ENCODE measurements around the gene BICDL2. TPM values are rescaled to one million over a fixed set of nuclear protein-coding genes. Genes with fewer than 3 reads are reported as not detected.

BICDL2 gene
- total and polyA plus RNA-seq, 8 donors: 18.4 to 693 (median 47.2) TPM

DNA sequence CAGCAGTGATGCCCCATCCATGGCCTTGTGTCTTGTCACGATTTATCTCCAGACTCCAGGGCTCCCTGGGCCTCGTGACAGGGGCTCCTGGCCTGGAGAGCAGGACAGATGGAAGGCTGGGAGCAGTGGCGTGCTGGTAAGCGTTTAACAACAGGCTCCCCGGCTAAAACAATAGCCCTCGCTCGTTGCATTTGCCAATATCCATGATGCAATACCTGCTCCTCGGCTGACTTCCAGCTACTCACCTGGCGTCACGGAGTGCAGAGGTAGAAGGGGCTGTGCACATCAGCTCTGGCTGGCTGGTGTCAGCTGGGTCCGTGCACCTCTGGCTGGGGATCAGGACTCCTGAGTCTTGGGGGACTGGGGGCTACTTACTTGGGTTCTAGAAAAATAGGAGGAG is 1.5 kb upstream of the BICDL2 start:
- Histone ChIP-seq H3K9me3 (no peaks in the 10 kb centered on the region), H3K4me1 (peaks cover 4 to 33% (median 28%) of the 10 kb centered on the region in 4 donors), H3K27ac (peak overlapping the region in 4 of 5 donors; percentile 10 to 59 (median 30)), H3K4me3 (no peak overlapping the region), H3K27me3 (peaks cover 7 to 98% (median 65%) of the 10 kb centered on the region in 3 donors), H3K36me3 (no peaks in the 10 kb centered on the region)
- TF ChIP-seq CTCF (IDR thresholded peaks at IDR 0.05): no peak
- no peak for TF ChIP-seq EP300 (IDR thresholded peaks at IDR 0.05)
- no peak for TF ChIP-seq POLR2AphosphoS5 (IDR thresholded peaks at IDR 0.05)
- no peak for TF ChIP-seq POLR2A (IDR thresholded peaks at IDR 0.05)
- 13 to 35% (median 23%) methylated on average over 3 to 11 of the region's 11 CpGs for WGBS, 5 donors
- intact Hi-C loops (cut with DNase I; ENCODE audit: low total_unique reads): no loop called here
- DNase-seq: peak; percentile 66 to 88

GRCh38 chr16:3035972-3036725 is 595 bp downstream of the BICDL2 start:
- WGBS, 5 donors: 0 to 3% (median 2%) methylated on average over 11 to 40 of the region's 40 CpGs
- no peaks in the 10 kb centered on the region for H3K36me3 ChIP-seq
- peak; percentile 75 to 79 for DNase-seq
- peaks cover 7 to 100% (median 63%) of the 10 kb centered on the region in 3 donors for H3K27me3 ChIP-seq
- H3K4me3 ChIP-seq: peak overlapping the region; percentile 45 to 56 (median 51)
- H3K27ac ChIP-seq: peak overlapping the region; percentile 84 to 89 (median 85)
- intact Hi-C loops (cut with DNase I; ENCODE audit: low total_unique reads): no loop called here
- TF ChIP-seq EP300 (IDR thresholded peaks at IDR 0.05): no peak
- no peak for TF ChIP-seq CTCF (IDR thresholded peaks at IDR 0.05)
- no peak for TF ChIP-seq POLR2A (IDR thresholded peaks at IDR 0.05)
- peak in 2 of 3 donors; percentile 28 to 43 for TF ChIP-seq POLR2AphosphoS5 (IDR thresholded peaks at IDR 0.05)
- H3K9me3 ChIP-seq: no peaks in the 10 kb centered on the region
- H3K4me1 ChIP-seq: peaks cover 4 to 38% (median 34%) of the 10 kb centered on the region in 4 donors

GRCh38 chr16:3035289-3035971 is 1.3 kb downstream of the BICDL2 start:
- no peak for DNase-seq
- peaks cover 8 to 100% (median 66%) of the 10 kb centered on the region in 3 donors for H3K27me3 ChIP-seq
- TF ChIP-seq CTCF (IDR thresholded peaks at IDR 0.05): no peak
- intact Hi-C loops (cut with DNase I; ENCODE audit: low total_unique reads): no loop called here
- H3K9me3 ChIP-seq: no peaks in the 10 kb centered on the region
- H3K36me3 ChIP-seq: peaks cover 0 to 4% (median 0%) of the 10 kb centered on the region in 4 donors
- peak overlapping the region; percentile 45 to 56 (median 51) for H3K4me3 ChIP-seq
- peaks cover 4 to 40% (median 34%) of the 10 kb centered on the region in 4 donors for H3K4me1 ChIP-seq
- peak overlapping the region; percentile 84 to 89 (median 85) for H3K27ac ChIP-seq
- 51 to 66% (median 52%) methylated on average over 9 to 19 of the region's 19 CpGs for WGBS, 5 donors

DNA sequence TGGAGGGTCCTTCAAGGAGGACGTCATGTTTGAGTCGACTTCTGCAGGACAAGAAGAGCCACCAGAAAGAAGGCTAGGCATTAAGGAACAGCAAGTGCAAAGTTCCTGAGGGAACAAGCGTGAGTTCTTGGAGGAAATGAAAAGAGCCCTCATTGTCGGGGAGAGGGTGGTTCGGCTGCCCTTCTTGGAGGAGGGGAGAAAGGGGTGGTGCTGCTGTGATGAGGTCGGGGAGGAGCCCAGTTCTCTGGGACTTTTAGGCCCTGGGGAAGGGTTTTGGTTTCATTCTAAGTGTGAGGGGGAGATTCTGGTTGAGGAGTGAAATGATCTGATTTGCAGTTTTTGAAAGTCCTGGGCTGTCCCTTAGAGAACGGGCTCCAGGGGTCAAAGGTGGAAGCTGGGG is 4.1 kb downstream of the BICDL2 start:
- H3K4me3 ChIP-seq: no peak overlapping the region
- no peak for TF ChIP-seq POLR2A (IDR thresholded peaks at IDR 0.05)
- TF ChIP-seq EP300 (IDR thresholded peaks at IDR 0.05): no peak
- no peak for TF ChIP-seq CTCF (IDR thresholded peaks at IDR 0.05)
- no peak for TF ChIP-seq POLR2AphosphoS5 (IDR thresholded peaks at IDR 0.05)
- intact Hi-C loops (cut with DNase I; ENCODE audit: low total_unique reads): no loop called here
- H3K9me3 ChIP-seq: no peaks in the 10 kb centered on the region
- WGBS, 5 donors: 32 to 61% (median 51%) methylated on average over 7 of the region's 7 CpGs
- peaks cover 14 to 55% (median 52%) of the 10 kb centered on the region in 4 donors for H3K4me1 ChIP-seq
- H3K27ac ChIP-seq: no peak overlapping the region
- H3K27me3 ChIP-seq: peaks cover 11 to 94% (median 57%) of the 10 kb centered on the region in 3 donors
- DNase-seq: no peak
- peaks cover 0 to 22% (median 2%) of the 10 kb centered on the region in 4 donors for H3K36me3 ChIP-seq
